Measurements from ENCODE around the gene TAF11L11. TPM values are rescaled to one million over a fixed set of nuclear protein-coding genes. Genes with fewer than 3 reads are reported as not detected.
A peak's percentile ranks its signal among the peaks of the same experiment; 100 is the strongest.
"Not testable (repeated sequence)": the region's sequence is repeated elsewhere in the genome, so short reads cannot be mapped to it uniquely, and the experiment has no call there.

Gene TAF11L11
- total RNA-seq: not detected
- long read RNA-seq: 0 reads

DNA sequence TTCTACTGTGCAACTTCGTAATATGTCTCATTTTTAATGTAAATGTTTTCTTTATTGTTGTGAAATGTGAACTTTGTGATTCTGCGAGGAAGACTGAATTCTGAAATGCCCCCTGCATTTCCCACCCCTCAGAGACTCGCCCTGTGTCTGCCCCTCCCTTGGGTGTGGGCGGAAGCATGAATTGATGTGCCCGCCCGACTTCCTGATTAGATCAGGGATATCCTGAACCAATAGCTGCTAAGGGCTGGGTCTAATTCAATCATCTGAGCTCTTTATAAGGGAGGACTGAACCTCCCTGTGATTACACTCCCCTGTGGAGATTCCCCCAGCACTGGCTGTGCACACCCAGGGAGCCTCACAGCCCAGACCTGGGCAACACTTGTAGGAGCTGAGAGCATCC, at the start of gene TAF11L11:
Gene TAF11L11, plus strand, starts transcription at position 304 of the 400 bp plus-strand sequence.
- ATAC-seq; intact Hi-C loops (cut with DNase I); DNase-seq: not testable (repeated sequence)

GRCh38 chr5:17585658-17586057, 18.3 kb upstream of the TAF11L11 start, which contains the start of gene TAF11L7:
Gene TAF11L7, minus strand, starts transcription at chr5:17585758.
- H3K4me1 ChIP-seq; H3K9me3 ChIP-seq; H3K27me3 ChIP-seq (ENCODE audit: low read depth); DNase-seq; H3K27ac ChIP-seq; H3K36me3 ChIP-seq; intact Hi-C loops (cut with DNase I); ATAC-seq; H3K4me3 ChIP-seq: not testable (repeated sequence)

More for the DNA sequence above, at the start of gene TAF11L11:
- H3K4me3 ChIP-seq; H3K27ac ChIP-seq; H3K27me3 ChIP-seq (ENCODE audit: low read depth); H3K9me3 ChIP-seq; H3K36me3 ChIP-seq; H3K4me1 ChIP-seq: not testable (repeated sequence)

- DNase-seq; H3K36me3 ChIP-seq; ATAC-seq; H3K27me3 ChIP-seq (ENCODE audit: low read depth); H3K4me3 ChIP-seq; H3K27ac ChIP-seq; H3K9me3 ChIP-seq; intact Hi-C loops (cut with DNase I); H3K4me1 ChIP-seq: not testable (repeated sequence)
Observed at GRCh38 chr5:17590860-17591259, 13.1 kb upstream of the TAF11L11 start, which contains the start of gene TAF11L8. Gene TAF11L8, minus strand, starts transcription at chr5:17590960.

- H3K27ac ChIP-seq; H3K4me3 ChIP-seq; H3K4me1 ChIP-seq; intact Hi-C loops (cut with DNase I); H3K27me3 ChIP-seq (ENCODE audit: low read depth); H3K9me3 ChIP-seq; ATAC-seq; H3K36me3 ChIP-seq; DNase-seq: not testable (repeated sequence)
Observed at GRCh38 chr5:17594255-17594654, 9.7 kb upstream of the TAF11L11 start, which contains the start of gene TAF11L9. Gene TAF11L9, minus strand, starts transcription at chr5:17594394.

DNA sequence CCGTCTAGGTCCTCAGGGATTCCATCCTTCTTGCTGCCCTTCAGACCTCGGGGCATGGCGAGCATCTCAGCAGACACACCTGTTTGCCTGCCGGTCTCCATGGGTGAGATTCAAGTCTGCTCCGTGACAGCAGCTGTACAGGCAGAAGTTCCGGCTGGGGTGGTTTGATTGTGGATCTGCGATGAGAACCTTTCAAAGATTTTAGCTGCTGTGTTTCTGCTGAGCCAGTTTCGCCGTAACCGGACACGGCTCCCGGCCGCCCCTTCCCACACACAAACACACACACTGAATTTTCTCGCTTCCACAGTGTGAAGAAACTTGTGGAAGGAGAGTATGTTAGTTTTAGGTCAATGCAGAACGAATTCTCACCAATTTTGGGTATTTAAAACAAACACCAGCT, 6.3 kb upstream of the TAF11L11 start, which contains the start of gene TAF11L10:
Gene TAF11L10, minus strand, starts transcription at position 101 of the 400 bp plus-strand sequence.
- ATAC-seq; H3K4me1 ChIP-seq; H3K27ac ChIP-seq; H3K36me3 ChIP-seq; intact Hi-C loops (cut with DNase I); DNase-seq; H3K27me3 ChIP-seq (ENCODE audit: low read depth); H3K9me3 ChIP-seq; H3K4me3 ChIP-seq: not testable (repeated sequence)

- no peaks in the 10 kb centered on the region for H3K9me3 ChIP-seq
- DNase-seq: no peak
- H3K4me3 ChIP-seq: no peak overlapping the region
- H3K27ac ChIP-seq: no peak overlapping the region
- ATAC-seq: no peak
- no peaks in the 10 kb centered on the region for H3K36me3 ChIP-seq
- TF ChIP-seq, protein P1, sequence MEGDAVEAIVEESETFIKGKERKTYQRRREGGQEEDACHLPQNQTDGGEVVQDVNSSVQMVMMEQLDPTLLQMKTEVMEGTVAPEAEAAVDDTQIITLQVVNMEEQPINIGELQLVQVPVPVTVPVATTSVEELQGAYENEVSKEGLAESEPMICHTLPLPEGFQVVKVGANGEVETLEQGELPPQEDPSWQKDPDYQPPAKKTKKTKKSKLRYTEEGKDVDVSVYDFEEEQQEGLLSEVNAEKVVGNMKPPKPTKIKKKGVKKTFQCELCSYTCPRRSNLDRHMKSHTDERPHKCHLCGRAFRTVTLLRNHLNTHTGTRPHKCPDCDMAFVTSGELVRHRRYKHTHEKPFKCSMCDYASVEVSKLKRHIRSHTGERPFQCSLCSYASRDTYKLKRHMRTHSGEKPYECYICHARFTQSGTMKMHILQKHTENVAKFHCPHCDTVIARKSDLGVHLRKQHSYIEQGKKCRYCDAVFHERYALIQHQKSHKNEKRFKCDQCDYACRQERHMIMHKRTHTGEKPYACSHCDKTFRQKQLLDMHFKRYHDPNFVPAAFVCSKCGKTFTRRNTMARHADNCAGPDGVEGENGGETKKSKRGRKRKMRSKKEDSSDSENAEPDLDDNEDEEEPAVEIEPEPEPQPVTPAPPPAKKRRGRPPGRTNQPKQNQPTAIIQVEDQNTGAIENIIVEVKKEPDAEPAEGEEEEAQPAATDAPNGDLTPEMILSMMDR (IDR thresholded peaks at IDR 0.05): no peak
- no peaks in the 10 kb centered on the region for H3K4me1 ChIP-seq
- intact Hi-C loops (cut with DNase I): no loop called here
- H3K27me3 ChIP-seq (ENCODE audit: low read depth): no peaks in the 10 kb centered on the region
Observed at GRCh38 chr5:17604951-17605350, 968 bp downstream of the TAF11L11 start.

- intact Hi-C loops (cut with DNase I); H3K9me3 ChIP-seq; ATAC-seq; H3K27ac ChIP-seq; H3K4me3 ChIP-seq; DNase-seq; H3K36me3 ChIP-seq; H3K4me1 ChIP-seq; H3K27me3 ChIP-seq (ENCODE audit: low read depth): not testable (repeated sequence)
Observed at GRCh38 chr5:17607461-17607860, 3.5 kb downstream of the TAF11L11 start.

- H3K36me3 ChIP-seq; intact Hi-C loops (cut with DNase I); H3K27ac ChIP-seq; H3K4me1 ChIP-seq; DNase-seq; ATAC-seq; H3K4me3 ChIP-seq; H3K9me3 ChIP-seq; H3K27me3 ChIP-seq (ENCODE audit: low read depth): not testable (repeated sequence)
Observed at GRCh38 chr5:17610092-17610491, 6.1 kb downstream of the TAF11L11 start, which contains the start of gene TAF11L12. Gene TAF11L12, plus strand, starts transcription at chr5:17610392.

- intact Hi-C loops (cut with DNase I): no loop called here
- ATAC-seq: peak in 1 of 2 donors; percentile 32
Observed at GRCh38 chr5:17614872-17615605, 11.1 kb downstream of the TAF11L11 start.

More at GRCh38 chr5:17614872-17615605, 11.1 kb downstream of the TAF11L11 start:
- no peak for DNase-seq
- Histone ChIP-seq H3K27me3 (ENCODE audit: low read depth) (no peaks in the 10 kb centered on the region), H3K9me3 (no peaks in the 10 kb centered on the region), H3K4me1 (no peaks in the 10 kb centered on the region), H3K4me3 (no peak overlapping the region), H3K27ac (no peak overlapping the region), H3K36me3 (no peaks in the 10 kb centered on the region)
- TF ChIP-seq, protein P1 (IDR thresholded peaks at IDR 0.05): no peak
